Measurements from ENCODE around the gene NUDT8. TPM values are rescaled to one million over a fixed set of nuclear protein-coding genes. Genes with fewer than 3 reads are reported as not detected.
A peak's percentile ranks its signal among the peaks of the same experiment; 100 is the strongest.

NUDT8 gene
- total RNA-seq, 1 donor from 2014 or later = 14.2 TPM

DNA sequence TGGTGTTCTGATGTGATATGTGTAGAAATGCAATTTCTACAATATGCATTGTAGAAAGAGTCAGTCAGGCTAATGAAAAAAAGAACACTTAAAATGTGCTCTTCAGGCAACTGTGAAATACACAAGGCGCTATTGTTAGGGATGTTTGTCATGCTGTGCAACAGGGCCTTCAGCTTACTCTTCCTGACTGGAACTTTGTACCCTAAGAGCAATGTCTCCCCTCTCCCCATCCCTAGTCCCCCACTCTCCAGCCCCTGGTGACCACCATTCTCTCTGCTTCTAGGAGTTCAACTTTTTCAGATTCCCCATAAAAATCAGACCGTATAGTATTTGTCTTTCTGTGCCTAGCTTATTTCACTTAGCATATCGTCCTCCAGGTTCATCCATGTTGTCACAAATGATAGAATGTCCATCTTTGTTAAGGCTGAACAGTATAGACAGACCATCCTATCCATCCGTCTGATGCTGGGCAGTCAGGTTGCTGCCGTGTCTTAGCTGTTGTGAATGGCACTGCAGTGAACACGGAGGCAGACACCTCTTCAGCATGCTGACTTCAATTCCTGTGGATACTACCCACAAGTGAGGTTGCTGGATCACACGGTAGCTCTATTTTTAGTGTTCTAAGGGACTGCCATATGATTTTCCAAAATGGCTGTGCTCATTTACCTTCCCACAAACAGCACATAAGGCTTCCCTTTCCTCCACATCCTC lies 12.3 kb downstream of the NUDT8 start:
- DNase-seq (ENCODE audit: low read depth) = no peak

DNA sequence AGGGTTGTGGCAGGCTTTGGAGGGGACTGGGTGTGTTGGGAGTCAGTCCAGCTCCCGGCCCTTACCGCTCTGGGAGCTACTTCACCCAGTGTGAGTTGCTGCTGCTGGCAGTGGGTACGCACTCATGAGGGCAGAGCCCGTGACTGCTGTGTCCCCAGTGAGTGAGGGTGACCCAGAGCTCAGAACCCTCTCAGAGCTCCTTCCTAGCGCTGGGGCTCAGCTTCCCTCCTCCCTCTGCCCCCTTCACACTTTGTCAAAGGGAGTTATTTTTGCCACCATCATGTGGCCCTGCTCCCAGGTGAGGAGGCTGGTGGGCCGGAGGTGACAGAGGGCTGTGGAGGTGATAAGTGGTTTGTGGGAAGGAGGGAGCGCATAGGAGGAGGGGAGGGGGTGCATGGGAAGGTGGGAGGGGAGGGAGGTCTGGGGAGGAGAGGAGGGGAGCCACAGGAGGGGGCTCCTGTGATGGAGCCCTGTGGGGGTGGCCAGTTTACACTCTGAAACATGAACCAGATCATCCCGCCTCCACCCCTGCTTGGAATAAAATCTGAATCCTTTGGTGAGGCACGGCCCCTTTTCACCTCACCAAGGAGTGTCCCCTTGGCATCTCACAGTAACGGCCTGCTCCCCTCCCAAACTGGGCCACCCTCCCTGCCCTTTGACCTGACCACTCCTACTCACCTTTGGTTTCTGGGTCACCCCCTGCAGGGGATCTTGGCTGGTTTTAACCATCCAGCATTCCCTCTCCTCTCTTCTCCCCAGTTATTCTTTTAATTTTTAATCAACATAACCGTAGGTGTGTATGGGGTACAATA lies 13.1 kb downstream of the NUDT8 start:
- Histone ChIP-seq H3K36me3 (ENCODE audit: control insufficient read depth, insufficient read depth, low read length) (peaks cover 3% of the 10 kb centered on the region), H3K4me3 (ENCODE audit: low read depth, low read length) (no peak overlapping the region), H3K27me3 (ENCODE audit: control insufficient read depth, insufficient read depth, low read length) (peaks cover 2% of the 10 kb centered on the region)
- no peak for FAIRE-seq
- TF ChIP-seq, protein P1, sequence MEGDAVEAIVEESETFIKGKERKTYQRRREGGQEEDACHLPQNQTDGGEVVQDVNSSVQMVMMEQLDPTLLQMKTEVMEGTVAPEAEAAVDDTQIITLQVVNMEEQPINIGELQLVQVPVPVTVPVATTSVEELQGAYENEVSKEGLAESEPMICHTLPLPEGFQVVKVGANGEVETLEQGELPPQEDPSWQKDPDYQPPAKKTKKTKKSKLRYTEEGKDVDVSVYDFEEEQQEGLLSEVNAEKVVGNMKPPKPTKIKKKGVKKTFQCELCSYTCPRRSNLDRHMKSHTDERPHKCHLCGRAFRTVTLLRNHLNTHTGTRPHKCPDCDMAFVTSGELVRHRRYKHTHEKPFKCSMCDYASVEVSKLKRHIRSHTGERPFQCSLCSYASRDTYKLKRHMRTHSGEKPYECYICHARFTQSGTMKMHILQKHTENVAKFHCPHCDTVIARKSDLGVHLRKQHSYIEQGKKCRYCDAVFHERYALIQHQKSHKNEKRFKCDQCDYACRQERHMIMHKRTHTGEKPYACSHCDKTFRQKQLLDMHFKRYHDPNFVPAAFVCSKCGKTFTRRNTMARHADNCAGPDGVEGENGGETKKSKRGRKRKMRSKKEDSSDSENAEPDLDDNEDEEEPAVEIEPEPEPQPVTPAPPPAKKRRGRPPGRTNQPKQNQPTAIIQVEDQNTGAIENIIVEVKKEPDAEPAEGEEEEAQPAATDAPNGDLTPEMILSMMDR (IDR thresholded peaks at IDR 0.05; ENCODE audit: insufficient read depth, low read length, severe bottlenecking) = no peak
- no peak for DNase-seq (ENCODE audit: low read depth)

More for the DNA sequence above, 12.3 kb downstream of the NUDT8 start:
- no peak for FAIRE-seq
- H3K36me3 ChIP-seq (ENCODE audit: control insufficient read depth, insufficient read depth, low read length) = peaks cover 2% of the 10 kb centered on the region
- no peak overlapping the region for H3K4me3 ChIP-seq (ENCODE audit: low read depth, low read length)
- H3K27me3 ChIP-seq (ENCODE audit: control insufficient read depth, insufficient read depth, low read length) = peaks cover 2% of the 10 kb centered on the region
- TF ChIP-seq, protein P1 (IDR thresholded peaks at IDR 0.05; ENCODE audit: insufficient read depth, low read length, severe bottlenecking) = no peak

DNA sequence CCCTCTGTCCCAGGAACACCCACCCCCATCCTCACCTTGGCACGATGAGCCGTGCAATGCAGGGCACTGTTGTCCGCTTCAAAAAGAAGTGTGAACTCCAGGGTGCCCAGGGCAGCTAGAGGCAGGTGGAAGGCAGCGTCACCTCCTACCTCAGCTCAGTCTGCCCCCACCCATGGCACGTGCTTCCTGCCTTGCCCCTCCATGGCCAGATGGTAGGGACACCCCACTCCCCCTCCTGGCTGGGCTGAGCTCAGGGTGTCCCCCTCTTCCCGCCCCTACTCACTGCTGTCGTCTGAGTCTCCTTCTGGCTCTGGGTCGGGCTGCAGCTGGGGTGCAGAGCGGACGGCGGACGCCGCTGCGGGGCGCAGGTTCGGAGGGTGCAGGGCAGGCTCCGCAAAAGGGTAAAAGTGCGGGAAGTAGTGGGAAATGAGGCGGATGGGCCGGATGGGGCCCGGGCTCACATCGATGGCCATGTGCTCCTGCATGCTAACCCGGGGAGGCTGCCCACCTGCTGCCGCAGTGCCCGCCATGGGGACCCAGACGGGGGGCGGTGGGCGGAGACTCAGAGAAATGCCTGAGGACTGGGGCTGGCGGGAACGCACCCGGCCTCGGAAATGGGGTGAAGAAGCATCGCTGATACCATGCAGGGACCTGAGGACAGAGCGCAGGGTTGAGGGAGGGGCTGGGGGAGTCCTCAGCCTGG lies 13.9 kb downstream of the NUDT8 start:
- FAIRE-seq (no peak), DNase-seq (ENCODE audit: low read depth) (no peak)
- peaks cover 2% of the 10 kb centered on the region for H3K27me3 ChIP-seq (ENCODE audit: control insufficient read depth, insufficient read depth, low read length)
- peaks cover 9% of the 10 kb centered on the region for H3K36me3 ChIP-seq (ENCODE audit: control insufficient read depth, insufficient read depth, low read length)
- H3K4me3 ChIP-seq (ENCODE audit: low read depth, low read length) = no peak overlapping the region
- TF ChIP-seq, protein P1 (IDR thresholded peaks at IDR 0.05; ENCODE audit: insufficient read depth, low read length, severe bottlenecking) = no peak

DNA sequence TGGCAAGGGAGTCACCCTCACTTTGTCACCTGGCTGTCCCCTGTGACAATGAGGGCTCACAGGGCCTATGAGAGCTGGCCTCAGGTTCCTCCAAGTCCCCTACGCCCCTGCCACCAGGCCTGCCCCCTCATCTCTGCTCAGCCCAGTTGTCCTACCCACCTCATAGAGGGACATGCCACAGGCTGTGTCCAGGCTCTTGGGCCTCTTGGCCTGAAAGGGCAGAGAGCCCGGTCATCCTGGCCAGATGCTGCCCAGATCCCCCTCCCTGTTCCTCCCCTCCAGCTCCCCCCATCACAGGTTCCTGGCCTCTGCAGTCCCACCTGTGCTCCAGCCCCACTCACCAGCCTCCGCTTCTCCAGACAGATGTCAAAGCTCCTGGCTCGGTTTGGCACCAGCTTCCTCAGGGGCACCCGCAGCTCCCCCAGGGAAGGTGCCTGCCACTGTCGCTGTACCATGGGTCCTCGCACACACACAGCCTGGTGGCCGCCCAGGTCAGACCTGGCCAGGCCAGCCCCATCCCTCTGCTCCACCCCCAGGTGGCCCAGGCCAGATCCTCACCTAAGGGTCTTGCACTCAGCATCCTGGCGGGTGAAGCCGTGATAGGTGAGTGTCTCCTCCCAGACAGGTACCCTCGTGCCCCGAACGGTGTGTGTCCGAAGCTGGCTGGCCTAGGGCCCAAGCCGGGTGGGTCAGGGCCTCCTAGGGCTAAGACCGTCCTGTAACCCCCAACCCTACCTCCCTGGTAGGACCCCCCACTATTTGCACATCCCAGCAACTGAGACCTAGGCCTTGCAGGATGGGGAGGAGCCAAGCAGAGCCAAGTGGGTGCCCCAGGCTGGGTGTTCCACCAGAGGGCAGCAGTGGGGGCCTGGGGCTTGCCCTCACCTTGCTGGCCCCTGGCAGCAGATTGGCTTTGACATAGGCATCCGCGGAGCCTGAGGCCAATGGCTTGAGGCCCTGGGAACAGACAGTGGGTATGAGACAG lies 14.7 kb downstream of the NUDT8 start:
- H3K27me3 ChIP-seq (ENCODE audit: control insufficient read depth, insufficient read depth, low read length) = peaks cover 2% of the 10 kb centered on the region
- TF ChIP-seq, protein P1 (IDR thresholded peaks at IDR 0.05; ENCODE audit: insufficient read depth, low read length, severe bottlenecking) = peak; percentile 81
- peaks cover 16% of the 10 kb centered on the region for H3K36me3 ChIP-seq (ENCODE audit: control insufficient read depth, insufficient read depth, low read length)
- no peak overlapping the region for H3K4me3 ChIP-seq (ENCODE audit: low read depth, low read length)
- FAIRE-seq = no peak
- no peak for DNase-seq (ENCODE audit: low read depth)
